Astrocyte (in vitro differentiated cells and primary cell): Measurements from ENCODE around the gene STX1A. TPM values are rescaled to one million over a fixed set of nuclear protein-coding genes. Genes with fewer than 3 reads are reported as not detected.
A peak's percentile ranks its signal among the peaks of the same experiment; 100 is the strongest.

ENCODE experiments used
- DNase-seq: peaks from one replicate; pipeline ENCODE4 v3.0.0-alpha.2; 2010; ENCODE audit warnings: low read depth
- FAIRE-seq: peaks from 2 replicates; lab custom pipeline; 2011; peaks lifted over from hg19 to GRCh38; lab: Jason Lieb, UNC
- H2AFZ ChIP-seq: 2 replicates; pipeline ENCODE4 v1.6.0; 2012; ENCODE audit warnings: low read depth, low read length, inconsistent platforms
- H3K27ac ChIP-seq: 2 replicates; pipeline ENCODE4 v1.5.1; 2011; ENCODE audit warnings: low read depth, low read length, inconsistent platforms
- H3K27me3 ChIP-seq: 2 replicates; pipeline ENCODE4 v1.6.0; 2011; ENCODE audit warnings: low read length, inconsistent platforms; ENCODE audit not compliant: insufficient read depth
- H3K36me3 ChIP-seq: 2 replicates; pipeline ENCODE4 v1.5.1; 2011; ENCODE audit warnings: low read length, inconsistent platforms; ENCODE audit not compliant: insufficient read depth
- H3K4me1 ChIP-seq: 2 replicates; pipeline ENCODE4 v1.5.1; 2011; ENCODE audit warnings: low read length, inconsistent platforms; ENCODE audit not compliant: insufficient read depth
- H3K4me2 ChIP-seq: 2 replicates; pipeline ENCODE4 v1.6.0; 2012; ENCODE audit warnings: low read length, inconsistent platforms
- H3K4me3 ChIP-seq: 2 replicates; pipeline ENCODE4 v1.5.1; 2011; ENCODE audit warnings: low read depth, mild to moderate bottlenecking, low read length, inconsistent platforms; ENCODE audit not compliant: insufficient read depth
- H3K79me2 ChIP-seq: 2 replicates; pipeline ENCODE4 v1.6.0; 2012; ENCODE audit warnings: mild to moderate bottlenecking, low read length, inconsistent platforms; ENCODE audit not compliant: insufficient read depth
- H3K9ac ChIP-seq: 2 replicates; pipeline ENCODE4 v1.6.0; 2012; ENCODE audit warnings: mild to moderate bottlenecking, low read length, inconsistent platforms
- H3K9me3 ChIP-seq: 2 replicates; pipeline ENCODE4 v1.5.1; 2012; ENCODE audit warnings: low read depth, mild to moderate bottlenecking, low read length, inconsistent platforms; ENCODE audit not compliant: insufficient read depth
- H4K20me1 ChIP-seq: 2 replicates; pipeline ENCODE4 v1.6.0; 2012; ENCODE audit warnings: low read length, inconsistent platforms; ENCODE audit not compliant: insufficient read depth
- H3K27ac Mint-ChIP-seq: one replicate; pipeline ENCODE4 v1.8.0; 2021; ENCODE audit warnings: mild to moderate bottlenecking, mixed read lengths; ENCODE audit not compliant: unreplicated experiment
- H3K27me3 Mint-ChIP-seq: one replicate; pipeline ENCODE4 v1.8.0; 2021; ENCODE audit warnings: low read depth, mixed read lengths; ENCODE audit not compliant: unreplicated experiment
- H3K36me3 Mint-ChIP-seq: one replicate; pipeline ENCODE4 v1.8.0; 2021; ENCODE audit warnings: low read depth, mixed read lengths; ENCODE audit not compliant: unreplicated experiment
- H3K4me1 Mint-ChIP-seq: one replicate; pipeline ENCODE4 v1.8.0; 2021; ENCODE audit warnings: low read depth, mixed read lengths; ENCODE audit not compliant: unreplicated experiment
- H3K4me3 Mint-ChIP-seq: one replicate; pipeline ENCODE4 v1.8.0; 2021; ENCODE audit warnings: mild to moderate bottlenecking, moderate library complexity, mixed read lengths; ENCODE audit not compliant: unreplicated experiment
- H3K9me3 Mint-ChIP-seq: one replicate; pipeline ENCODE4 v1.8.0; 2021; ENCODE audit warnings: mild to moderate bottlenecking, mixed read lengths; ENCODE audit not compliant: unreplicated experiment
- CTCF ChIP-seq: IDR thresholded peaks from 2 replicates; pipeline ENCODE4 v1.5.1; 2011; ENCODE audit warnings: low read depth, mild to moderate bottlenecking, inconsistent platforms, low read length, moderate library complexity; ENCODE audit not compliant: insufficient read depth
- EZH2 ChIP-seq: IDR thresholded peaks from 2 replicates; pipeline ENCODE4 v1.6.1; 2012; ENCODE audit warnings: mild to moderate bottlenecking, low read length, inconsistent platforms; ENCODE audit not compliant: insufficient read depth
- total RNA-seq: library from RNA; stranded (reverse); gene quantifications from 2 replicates; pipeline ENCODE4 v1.2.1, GENCODE V29; 2021

STX1A gene
- total RNA-seq, 1 donor from 2014 or later, result 19.7 TPM

GRCh38 chr7:73690646-73691045 lies 28.8 kb downstream of the STX1A start:
- Histone ChIP-seq H2AFZ (no peak overlapping the region), H3K4me2 (no peak overlapping the region), H3K9me3 (no peaks in the 10 kb centered on the region), H3K9ac (no peak overlapping the region), H3K27me3 (no peaks in the 10 kb centered on the region), H3K4me1 (no peaks in the 10 kb centered on the region), H3K36me3 (peaks cover 37% of the 10 kb centered on the region), H3K79me2 (peaks cover 38% of the 10 kb centered on the region), H3K27ac (no peak overlapping the region), H4K20me1 (peaks cover 32% of the 10 kb centered on the region), H3K4me3 (no peak overlapping the region)
- peaks cover 42% of the 10 kb centered on the region for H3K36me3 Mint-ChIP-seq
- DNase-seq (no peak), FAIRE-seq (no peak)
- no peaks in the 10 kb centered on the region for H3K27me3 Mint-ChIP-seq
- no peaks in the 10 kb centered on the region for H3K4me1 Mint-ChIP-seq
- H3K9me3 Mint-ChIP-seq, result no peaks in the 10 kb centered on the region
- TF ChIP-seq CTCF, result no peak
- TF ChIP-seq EZH2, result no peak
- no peak overlapping the region for H3K4me3 Mint-ChIP-seq
- no peak overlapping the region for H3K27ac Mint-ChIP-seq

GRCh38 chr7:73688288-73688687 lies 31.2 kb downstream of the STX1A start:
- Histone ChIP-seq H3K27ac (no peak overlapping the region), H2AFZ (no peak overlapping the region), H3K79me2 (peaks cover 60% of the 10 kb centered on the region), H3K4me1 (no peaks in the 10 kb centered on the region), H3K4me2 (no peak overlapping the region), H3K9me3 (no peaks in the 10 kb centered on the region), H4K20me1 (peaks cover 28% of the 10 kb centered on the region), H3K36me3 (peaks cover 27% of the 10 kb centered on the region), H3K9ac (no peak overlapping the region), H3K27me3 (no peaks in the 10 kb centered on the region), H3K4me3 (no peak overlapping the region)
- no peak overlapping the region for H3K4me3 Mint-ChIP-seq
- TF ChIP-seq EZH2 (no peak), CTCF (no peak)
- no peaks in the 10 kb centered on the region for H3K27me3 Mint-ChIP-seq
- H3K27ac Mint-ChIP-seq, result no peak overlapping the region
- H3K9me3 Mint-ChIP-seq, result no peaks in the 10 kb centered on the region
- peaks cover 36% of the 10 kb centered on the region for H3K36me3 Mint-ChIP-seq
- DNase-seq, result no peak
- H3K4me1 Mint-ChIP-seq, result no peaks in the 10 kb centered on the region
- no peak for FAIRE-seq

- H3K27me3 Mint-ChIP-seq, result no peaks in the 10 kb centered on the region
- Histone ChIP-seq H2AFZ (no peak overlapping the region), H3K36me3 (peaks cover 12% of the 10 kb centered on the region), H3K9me3 (no peaks in the 10 kb centered on the region), H3K27me3 (no peaks in the 10 kb centered on the region), H4K20me1 (peaks cover 47% of the 10 kb centered on the region), H3K9ac (no peak overlapping the region), H3K4me2 (no peak overlapping the region), H3K4me3 (no peak overlapping the region), H3K27ac (no peak overlapping the region), H3K4me1 (peaks cover 25% of the 10 kb centered on the region), H3K79me2 (peaks cover 88% of the 10 kb centered on the region)
- peak overlapping the region; percentile 79 for H3K4me3 Mint-ChIP-seq
- H3K27ac Mint-ChIP-seq, result peak overlapping the region; percentile 62
- DNase-seq (no peak), FAIRE-seq (no peak)
- H3K36me3 Mint-ChIP-seq, result peaks cover 18% of the 10 kb centered on the region
- H3K4me1 Mint-ChIP-seq, result peaks cover 16% of the 10 kb centered on the region
- TF ChIP-seq CTCF (no peak), EZH2 (no peak)
- no peaks in the 10 kb centered on the region for H3K9me3 Mint-ChIP-seq
Observed at GRCh38 chr7:73685311-73685710, 34.2 kb downstream of the STX1A start.
